NCI-H226 (cell line): ENCODE data around the gene ZNF837.
"Not testable (repeated sequence)": the region's sequence is repeated elsewhere in the genome, so short reads cannot be mapped to it uniquely, and the experiment has no call there.

ENCODE experiments used
- DNase-seq: peaks from one replicate; pipeline ENCODE4 v3.0.0-alpha.2; 2015

ZNF837 gene

GRCh38 chr19:58349590-58349989 is 31.2 kb downstream of the ZNF837 start:
- no peak for DNase-seq

DNA sequence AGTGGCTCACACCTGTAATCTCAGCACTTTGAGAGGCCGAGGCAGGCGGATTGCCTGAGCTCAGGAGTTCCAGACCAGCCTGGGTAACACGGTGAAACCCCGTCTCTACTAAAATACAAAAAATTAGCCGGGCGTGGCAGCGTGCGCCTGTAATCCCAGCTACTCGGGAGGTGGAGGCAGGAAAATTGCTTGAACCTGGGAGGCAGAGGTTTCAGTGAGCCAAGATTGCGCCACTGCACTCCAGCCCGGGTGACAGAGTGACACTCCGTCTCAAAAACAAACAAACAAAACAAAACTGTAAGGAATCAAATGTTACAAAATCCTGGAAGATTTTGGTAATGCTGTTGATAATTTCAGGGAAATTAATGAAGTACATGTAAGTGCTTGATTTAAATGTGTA is 32.8 kb downstream of the ZNF837 start:
- DNase-seq = not testable (repeated sequence)

DNA sequence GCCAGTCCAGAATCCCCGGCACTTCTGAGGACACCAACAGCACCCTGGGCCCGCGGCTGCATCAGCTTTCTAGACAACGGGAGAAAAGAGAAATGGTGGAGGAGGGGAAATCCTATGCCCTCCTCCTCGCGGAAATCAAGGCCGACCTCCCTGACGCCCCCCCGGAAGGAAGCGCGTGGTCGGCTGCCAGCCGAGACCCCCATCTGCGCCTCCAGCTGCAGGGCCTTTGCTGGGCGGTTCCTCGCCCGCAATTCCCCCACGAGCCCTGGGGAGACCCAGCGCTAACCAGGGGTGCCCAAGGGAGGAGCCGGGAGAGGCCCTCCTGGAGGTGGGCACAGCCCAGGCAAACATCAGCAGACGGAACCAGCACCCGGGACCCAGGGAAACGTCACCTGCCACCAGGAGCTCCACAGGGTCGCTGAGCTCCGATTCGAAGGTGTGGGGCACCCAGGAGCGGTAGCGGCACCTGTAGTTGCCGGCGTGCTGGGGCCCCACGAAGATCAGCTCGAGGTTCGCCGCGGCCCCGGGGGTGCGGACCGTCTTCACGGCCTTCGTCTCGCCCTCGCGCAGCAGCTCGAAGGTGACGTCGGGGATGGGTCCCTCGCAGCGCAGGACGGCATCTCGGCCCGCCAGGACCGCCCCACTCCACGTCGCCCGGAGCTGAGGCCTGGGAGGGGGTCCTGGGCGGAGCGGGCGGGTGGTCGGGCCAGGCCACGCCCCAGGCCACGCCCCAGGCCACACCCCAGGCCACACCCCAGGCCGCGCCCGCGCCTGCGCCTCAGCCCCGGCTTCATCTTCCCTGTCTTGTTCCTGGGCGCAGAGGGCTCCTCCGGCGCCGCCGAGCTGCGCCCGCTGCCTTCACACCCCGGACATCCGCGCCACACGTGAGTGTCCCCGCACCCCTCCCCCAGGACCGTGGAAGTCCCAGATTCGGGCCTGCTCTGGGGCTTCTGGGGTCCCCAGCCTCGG is 33.6 kb downstream of the ZNF837 start:
- peak; percentile 30 for DNase-seq

DNA sequence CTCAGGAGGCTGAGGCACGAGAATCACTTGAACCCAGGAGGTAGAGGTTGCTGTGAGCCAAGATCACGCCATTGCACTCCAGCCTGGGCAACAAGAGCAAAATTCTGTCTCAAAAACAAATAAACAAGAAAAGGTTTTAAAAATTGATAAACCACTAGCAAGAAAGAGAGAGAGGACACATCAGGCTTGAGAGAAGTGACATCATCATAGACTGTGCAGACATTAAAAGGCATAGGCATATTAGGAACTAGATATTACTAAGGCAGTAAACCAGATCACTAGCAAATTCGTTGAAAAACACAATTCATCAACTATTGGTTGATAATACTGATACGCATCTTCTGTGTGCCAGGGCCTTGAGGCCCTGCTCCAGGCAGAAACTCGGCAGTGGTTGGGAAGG is 35.3 kb downstream of the ZNF837 start:
- no peak for DNase-seq

DNA sequence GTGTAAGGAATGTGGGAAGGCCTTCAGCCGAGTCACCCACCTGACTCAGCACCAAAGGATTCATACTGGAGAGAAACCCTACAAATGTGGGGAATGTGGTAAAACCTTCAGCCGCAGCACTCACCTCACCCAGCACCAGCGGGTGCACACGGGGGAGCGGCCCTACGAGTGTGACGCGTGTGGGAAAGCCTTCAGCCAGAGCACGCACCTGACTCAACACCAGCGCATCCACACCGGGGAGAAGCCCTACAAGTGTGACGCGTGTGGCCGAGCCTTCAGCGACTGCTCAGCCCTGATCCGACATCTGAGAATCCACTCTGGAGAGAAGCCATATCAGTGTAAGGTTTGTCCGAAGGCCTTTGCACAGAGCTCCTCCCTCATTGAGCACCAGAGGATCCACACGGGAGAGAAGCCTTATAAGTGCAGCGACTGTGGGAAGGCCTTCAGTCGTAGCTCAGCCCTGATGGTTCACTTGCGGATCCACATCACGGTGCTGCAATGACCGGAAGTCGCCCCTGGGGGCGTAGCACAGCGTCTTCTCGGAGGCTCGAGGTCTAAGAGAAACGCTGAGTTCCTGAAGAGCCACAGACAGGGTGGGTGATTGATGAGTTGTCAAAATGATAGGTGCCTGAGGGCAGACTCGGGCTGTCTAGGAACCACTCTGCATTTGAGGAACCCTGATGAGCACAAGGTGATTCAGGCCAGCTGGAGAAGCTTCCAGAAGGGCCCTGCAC is 41.8 kb downstream of the ZNF837 start:
- peak; percentile 34 for DNase-seq

- no peak for DNase-seq
These were observed 42.5 kb downstream of the ZNF837 start for GRCh38 chr19:58338336-58338735.

DNA sequence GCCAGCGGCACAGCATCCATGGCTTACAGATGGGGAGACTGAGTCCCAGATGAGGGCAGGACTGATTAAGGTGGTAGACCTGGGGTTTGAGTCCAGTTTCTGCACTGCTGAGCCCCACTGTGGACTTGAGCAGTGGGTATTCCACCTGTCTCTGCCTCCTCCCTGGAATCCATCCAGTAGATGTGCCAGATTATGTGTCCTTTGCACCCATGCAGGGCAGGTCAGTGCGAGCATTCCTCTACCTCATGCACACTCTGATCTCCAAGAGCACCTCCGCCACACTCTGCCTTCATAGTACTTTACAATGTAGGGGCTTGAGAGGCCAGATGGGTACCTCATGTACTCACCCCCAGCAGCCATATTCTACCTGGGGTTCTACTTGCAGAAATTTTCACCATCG is 44.0 kb downstream of the ZNF837 start:
- DNase-seq = no peak

- no peak for DNase-seq
These were observed 44.6 kb downstream of the ZNF837 start for GRCh38 chr19:58336216-58336615.

- DNase-seq = no peak
These were observed 45.2 kb downstream of the ZNF837 start for GRCh38 chr19:58335630-58336029.

GRCh38 chr19:58334691-58335249 is 46.1 kb downstream of the ZNF837 start:
- DNase-seq = no peak

DNA sequence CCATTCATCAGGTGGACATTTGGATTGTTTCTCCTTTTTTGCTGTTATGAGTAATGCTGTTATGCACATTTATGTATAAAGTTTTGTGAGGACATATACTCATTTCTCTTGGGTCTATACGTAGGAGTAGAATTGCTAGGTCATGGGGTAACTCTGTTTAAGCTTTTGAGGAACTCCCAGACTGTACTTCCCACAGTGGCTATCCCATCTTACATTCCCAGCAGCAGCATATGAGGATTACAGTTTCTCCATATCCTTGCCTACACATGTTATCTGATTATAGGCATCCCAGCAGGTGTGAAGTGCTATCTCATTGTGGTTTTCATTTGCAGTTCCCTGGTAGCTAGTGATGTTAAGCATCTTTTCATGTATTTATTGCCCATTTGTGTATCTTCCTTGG is 48.1 kb downstream of the ZNF837 start:
- no peak for DNase-seq

GRCh38 chr19:58330458-58330857 is 50.4 kb downstream of the ZNF837 start:
- DNase-seq = peak; percentile 79

DNA sequence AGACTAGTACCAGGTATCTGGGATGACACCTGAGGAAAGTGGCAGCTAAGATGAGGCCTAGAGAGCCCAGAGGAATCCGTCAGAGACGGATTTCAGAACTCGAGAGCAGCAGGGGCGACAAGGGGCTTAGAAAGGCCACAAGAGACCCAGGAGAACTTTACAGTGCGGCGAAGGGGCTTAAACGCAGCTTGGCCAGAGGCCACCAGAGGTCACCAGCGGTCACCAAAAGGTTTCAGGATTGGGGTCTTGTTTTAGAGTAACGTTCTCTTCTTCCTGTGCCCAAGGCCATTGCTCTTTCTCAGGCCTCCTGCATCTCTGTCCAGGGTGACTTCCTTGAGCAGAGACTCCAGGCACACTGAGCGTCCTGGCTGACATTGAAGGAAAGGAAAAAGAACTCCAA is 51.8 kb downstream of the ZNF837 start:
- DNase-seq = no peak

GRCh38 chr19:58326914-58327726 is 53.7 kb downstream of the ZNF837 start, which contains the start of gene ZSCAN22:
ZSCAN22 (plus strand) TSS chr19:58326994; CDS start chr19:58334803, 7,809 bp downstream.
- peak; percentile 97 for DNase-seq

DNA sequence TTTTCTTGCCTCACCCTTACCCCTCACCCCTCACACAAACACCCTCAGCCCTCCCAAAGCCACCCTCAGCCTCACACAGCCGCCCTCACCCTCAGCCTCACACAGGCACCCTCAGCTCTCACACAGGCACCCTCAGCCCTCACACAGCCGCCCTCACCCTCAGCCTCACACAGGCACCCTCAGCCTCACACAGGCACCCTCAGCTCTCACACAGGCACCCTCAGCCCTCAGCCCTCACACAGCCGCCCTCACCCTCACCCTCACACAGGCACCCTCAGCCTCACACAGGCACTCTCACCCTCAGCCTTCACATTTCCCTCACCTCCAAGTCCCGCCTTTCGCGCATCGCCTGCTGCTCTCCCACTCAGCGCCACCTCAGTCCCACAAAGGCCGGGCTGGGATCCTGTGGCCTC is 54.3 kb downstream of the ZNF837 start:
- no peak for DNase-seq

GRCh38 chr19:58325311-58326022 is 55.4 kb downstream of the ZNF837 start:
- no peak for DNase-seq

DNA sequence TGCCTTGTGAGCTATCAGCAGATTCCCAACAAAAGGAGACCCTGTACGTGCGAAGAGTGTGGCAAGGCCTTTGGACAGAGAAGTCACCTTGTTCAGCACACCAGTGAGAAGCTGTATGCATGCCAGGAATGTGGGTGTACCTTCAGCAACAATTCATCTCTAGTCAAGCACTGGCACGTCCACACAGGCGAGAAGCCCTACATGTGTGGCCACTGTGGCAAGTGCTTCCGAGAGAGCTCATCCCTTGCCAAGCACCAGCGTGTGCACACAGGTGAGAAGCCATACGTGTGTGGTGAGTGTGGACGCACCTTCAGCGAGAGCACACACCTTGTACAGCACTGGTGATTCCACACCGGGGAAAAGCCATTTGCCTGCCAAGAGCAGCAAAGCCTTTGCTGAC is 61.6 kb downstream of the ZNF837 start:
- no peak for DNase-seq

DNA sequence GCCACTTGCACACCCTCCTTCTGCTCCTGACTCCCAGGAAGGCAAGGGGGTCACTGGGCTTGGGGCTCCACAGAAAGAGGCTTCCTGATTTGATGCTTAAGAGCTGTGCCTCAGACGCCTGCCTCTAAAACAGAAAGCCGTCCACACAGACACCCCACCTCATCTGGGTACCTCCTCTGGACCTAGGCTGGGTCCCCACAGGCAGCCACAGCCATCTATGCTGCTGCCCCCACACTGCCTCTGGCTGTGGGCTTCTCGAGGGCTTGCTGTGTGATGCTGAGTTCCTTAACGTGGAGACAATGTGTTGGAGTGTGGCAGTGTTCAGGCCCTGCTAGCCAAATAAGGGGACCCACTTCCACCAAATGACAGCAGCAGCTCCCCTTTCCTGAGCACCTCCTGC is 62.5 kb downstream of the ZNF837 start:
- no peak for DNase-seq
